Hypothalamus (tissue), 51 donors: ENCODE data around the gene CEBPG.

Source experiments
- DNase-seq, 51 donors: peaks; one replicate each; lab custom pipeline; 2025; lab: John Stamatoyannopoulos, UW

CEBPG gene

DNA sequence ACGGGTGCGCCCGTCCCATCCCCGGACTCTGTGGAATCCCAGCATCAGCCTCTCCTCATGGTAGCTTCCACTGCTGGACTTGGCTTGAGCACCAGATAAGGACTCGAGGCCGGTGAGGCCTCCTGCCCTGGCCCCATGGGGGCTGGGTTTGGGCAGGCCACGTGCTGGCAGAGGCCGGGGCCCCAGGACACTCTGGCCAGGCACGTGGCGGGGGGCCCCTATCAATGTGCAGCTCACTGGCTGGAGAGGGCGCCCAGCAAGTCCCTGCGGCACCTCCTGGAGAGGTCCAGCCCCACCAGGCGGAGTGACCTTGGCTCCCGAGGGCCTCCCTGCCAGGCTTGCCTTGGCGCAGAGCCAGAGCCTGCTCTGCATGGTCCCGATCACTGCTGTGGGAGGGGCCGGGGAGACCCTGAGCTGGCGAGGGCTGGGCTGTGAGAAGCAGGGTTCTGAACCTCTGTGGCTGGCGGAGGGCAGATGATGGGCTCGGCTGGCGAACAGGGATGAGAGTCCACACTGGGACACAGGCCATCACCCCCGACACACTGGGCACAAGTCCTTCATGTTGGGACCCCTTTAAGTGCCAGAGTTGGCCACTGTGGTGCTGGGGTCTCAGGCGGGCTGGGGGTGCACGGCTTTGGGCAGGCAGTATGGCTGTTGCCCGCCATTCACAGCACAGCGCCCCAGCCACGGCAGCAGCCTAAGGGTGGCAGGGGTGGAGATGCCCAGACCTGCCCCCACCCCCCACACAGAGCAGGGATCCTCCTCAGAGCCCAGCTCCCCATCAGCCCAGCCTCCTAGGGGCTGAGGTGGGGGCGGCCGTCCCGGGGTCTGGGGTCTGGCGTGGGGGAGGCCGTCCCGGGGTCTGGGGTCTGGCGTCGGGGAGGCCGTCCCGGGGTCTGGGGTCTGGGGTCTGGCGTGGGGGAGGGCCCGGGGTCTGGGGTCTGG is 19.1 kb downstream of the CEBPG start:
- no peak for DNase-seq

- DNase-seq: no peak
Measured at GRCh38 chr19:33393286-33394005, 19.9 kb downstream of the CEBPG start.

DNA sequence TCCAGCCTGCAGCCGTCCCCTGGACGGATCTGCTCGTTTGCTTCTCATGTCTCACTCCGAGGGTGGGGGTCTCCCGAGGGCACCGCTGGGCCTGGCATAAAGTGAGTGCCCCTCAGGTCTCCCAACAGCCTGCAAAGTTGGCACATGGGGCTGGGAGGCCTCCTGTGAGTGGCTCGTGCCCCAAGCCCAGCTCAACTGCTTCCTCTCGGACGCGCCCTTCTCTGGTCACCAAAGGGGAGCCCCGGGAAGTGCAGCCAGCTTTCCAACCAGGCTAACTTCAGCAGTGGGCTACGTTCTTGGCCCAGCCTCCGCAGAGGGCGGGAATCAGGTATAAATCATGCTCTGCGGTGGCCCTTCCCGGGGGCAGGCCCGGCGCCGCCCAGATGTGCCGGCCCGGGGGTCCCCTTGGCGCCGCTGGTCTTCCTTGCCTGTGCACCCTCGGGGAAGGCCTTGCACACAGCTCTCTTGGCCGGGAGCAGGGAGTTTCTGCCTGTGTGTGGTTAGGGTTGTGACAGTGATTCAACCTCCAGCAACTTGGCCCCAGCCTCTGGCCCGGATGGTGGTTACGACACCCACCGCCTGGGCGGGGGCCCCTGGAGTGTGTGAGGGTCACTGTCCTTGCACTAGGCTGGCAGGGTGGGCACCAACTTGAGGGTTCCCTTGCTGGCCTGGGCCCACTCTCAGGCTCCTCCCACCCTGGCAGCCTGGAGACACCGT is 20.7 kb downstream of the CEBPG start:
- DNase-seq: peak in 2 of 51 donors; percentile 21 to 34

DNA sequence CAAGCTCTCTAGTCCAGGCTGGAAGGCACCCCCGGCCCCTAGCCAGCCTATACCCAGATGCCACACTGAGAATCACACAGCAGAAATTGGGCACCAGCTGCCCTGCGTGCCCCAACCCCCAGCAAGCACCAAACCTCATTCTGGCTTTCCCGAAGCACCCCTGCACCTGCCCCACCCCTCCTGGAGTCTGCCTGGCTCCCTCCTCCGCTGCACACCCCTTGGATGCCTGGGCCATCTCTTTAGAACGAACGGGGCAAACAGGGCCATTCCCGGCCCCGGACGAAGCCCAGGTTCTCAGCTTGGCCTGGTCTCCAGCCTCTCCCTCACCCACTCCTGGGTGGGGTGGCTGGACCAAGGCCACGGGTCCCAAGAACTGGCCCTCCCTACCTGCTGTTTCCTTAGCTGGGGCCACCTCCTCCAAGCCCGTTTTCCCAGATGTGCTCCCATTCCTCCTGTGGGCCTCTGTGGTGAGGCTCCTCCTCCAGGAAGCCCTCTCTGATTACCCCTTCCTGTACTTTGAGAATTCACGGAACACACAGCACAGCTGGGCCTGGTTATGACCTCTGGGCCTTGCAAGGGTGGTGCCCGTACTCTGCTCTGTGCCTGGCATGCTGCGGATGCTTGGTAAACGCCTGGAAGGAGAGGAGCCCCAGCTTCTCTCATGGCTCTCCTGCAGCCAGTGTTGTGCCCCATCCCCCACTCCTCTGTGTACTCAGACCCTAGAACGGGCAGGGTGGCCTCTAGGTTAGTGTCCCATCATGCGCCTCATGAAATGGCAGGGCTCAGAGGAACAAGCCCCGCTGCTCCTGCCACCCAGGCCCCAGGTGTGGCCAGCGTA is 21.4 kb downstream of the CEBPG start:
- no peak for DNase-seq

GRCh38 chr19:33395561-33396550 is 22.3 kb downstream of the CEBPG start:
- DNase-seq: peak in 17 of 51 donors; percentile 9 to 62 (median 41)

- DNase-seq: no peak
Measured at GRCh38 chr19:33396701-33397535, 23.4 kb downstream of the CEBPG start.

- DNase-seq: no peak
Measured at GRCh38 chr19:33397536-33398360, 24.2 kb downstream of the CEBPG start.

- DNase-seq: no peak
Measured at GRCh38 chr19:33398361-33399060, 25.0 kb downstream of the CEBPG start.

DNA sequence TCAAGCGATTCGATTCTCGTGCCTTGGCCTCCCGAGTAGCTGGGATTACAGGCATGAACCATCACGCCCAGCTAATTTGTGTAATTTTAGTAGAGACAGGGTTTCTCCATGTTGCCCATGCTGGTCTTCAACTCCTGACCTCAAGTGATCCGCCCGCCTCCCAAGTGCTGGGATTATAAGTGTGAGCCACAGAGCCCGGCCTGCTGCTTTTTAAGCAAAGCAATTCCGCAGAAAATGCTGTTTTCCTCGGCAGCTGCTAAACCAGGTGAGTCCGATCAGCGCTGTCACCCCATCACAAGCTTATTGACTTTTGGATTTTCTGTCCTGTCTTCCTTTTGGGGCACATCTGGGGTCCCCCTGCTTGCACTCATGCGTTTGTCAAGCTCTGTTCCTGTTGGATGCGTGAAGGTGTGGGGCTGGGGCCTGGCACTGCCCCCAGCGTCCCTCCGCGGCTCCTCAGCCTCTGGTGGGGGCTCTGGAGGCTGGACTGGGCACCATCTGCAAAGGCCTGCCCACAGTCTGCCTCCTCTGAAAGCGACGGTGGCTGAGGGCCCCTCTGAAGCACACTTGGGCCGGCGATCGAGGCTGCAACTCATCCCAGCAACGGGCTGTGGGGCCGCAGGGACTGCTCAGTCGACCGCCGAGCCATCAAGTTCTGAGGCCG is 25.7 kb downstream of the CEBPG start:
- no peak for DNase-seq

- DNase-seq: no peak
Measured at GRCh38 chr19:33399745-33400681, 26.5 kb downstream of the CEBPG start.

- DNase-seq: no peak
Measured at GRCh38 chr19:33400856-33401682, 27.6 kb downstream of the CEBPG start.

DNA sequence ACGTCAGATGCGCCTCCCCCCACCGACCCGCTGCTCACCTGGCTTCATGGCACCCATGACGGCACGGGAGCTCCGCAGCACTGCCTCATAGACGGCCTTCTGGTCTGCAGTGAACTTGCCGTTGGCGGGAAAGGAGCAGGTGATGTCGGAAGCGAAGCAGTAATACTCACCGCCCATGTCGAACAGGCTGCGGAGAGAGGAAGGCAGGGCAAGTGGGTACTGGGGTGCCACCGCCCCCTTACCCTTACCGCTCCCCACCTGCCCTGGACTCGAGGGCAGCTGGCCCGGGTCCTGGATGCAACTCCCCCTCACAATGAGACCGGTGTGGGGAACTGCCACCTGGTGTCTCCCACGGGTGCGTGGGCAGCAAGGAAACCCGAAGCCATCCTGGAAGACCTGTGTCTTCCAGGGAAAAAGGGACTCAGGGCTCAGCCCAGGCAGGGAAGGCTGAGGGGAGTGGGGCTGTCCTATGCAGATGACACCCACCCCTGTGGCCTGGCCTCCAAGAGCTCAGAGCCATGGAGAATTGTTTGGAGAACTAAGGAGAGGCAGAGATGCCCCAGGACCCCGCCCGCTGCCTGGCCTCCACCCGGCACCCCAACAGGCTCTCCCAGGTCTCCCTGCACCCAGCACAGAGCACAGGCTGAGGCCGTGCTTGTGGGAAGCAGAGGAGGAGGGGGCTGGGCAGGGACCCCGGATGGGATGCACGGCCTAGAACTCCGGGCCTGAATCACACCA is 28.3 kb downstream of the CEBPG start:
- no peak for DNase-seq
